Testis (tissue), 2 donors: ENCODE measurements around the gene C11orf65.

Experiments
- POLR2A ChIP-seq: fragments of 450-650 bp; IDR thresholded peaks from one replicate; pipeline ENCODE4 v1.6.1; 2017; ENCODE audit warnings: antibody characterized with exemption, mild to moderate bottlenecking, moderate library complexity
- TF ChIP-seq, protein P1 (sequence below), 3 experiments: fragments of 450-650 bp in 2 of 3; fragments of 200-600 bp in 1 of 3; sonication (generic) in 1 of 3; IDR thresholded peaks; one replicate each; pipeline ENCODE4 v1.5.1; 2016 to 2019; ENCODE audit warnings: antibody characterized with exemption in 3 of 3, mild to moderate bottlenecking in 2 of 3, moderate library complexity in 1 of 3

DNA sequence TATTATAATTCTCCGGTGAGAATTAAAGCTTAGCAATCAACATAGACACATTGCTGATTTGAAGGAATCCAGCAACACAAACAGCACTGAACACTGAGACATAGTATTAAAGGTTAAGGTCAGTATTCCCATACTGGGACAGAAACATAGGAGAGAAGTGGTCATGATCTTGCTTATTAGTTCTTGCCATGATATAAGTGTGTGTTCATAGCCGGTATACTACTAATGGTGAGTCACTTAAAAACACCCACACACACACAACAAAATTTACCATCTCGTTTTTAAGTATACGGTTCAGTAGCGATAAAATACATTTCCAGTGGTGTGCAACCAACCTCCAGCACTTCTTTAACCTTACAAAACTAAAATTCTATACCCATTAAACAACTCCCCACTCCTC, 96.3 kb downstream of the C11orf65 start:
- TF ChIP-seq, protein P1, sequence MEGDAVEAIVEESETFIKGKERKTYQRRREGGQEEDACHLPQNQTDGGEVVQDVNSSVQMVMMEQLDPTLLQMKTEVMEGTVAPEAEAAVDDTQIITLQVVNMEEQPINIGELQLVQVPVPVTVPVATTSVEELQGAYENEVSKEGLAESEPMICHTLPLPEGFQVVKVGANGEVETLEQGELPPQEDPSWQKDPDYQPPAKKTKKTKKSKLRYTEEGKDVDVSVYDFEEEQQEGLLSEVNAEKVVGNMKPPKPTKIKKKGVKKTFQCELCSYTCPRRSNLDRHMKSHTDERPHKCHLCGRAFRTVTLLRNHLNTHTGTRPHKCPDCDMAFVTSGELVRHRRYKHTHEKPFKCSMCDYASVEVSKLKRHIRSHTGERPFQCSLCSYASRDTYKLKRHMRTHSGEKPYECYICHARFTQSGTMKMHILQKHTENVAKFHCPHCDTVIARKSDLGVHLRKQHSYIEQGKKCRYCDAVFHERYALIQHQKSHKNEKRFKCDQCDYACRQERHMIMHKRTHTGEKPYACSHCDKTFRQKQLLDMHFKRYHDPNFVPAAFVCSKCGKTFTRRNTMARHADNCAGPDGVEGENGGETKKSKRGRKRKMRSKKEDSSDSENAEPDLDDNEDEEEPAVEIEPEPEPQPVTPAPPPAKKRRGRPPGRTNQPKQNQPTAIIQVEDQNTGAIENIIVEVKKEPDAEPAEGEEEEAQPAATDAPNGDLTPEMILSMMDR (IDR thresholded peaks at IDR 0.05), result no peak
- no peak for TF ChIP-seq POLR2A
